Activated T-cell treated with anti-CD3 and anti-CD28 coated beads, Interleukin-2, amount 50 U/mL, for 4 hours (primary cell): ENCODE data around the gene MTHFD1. TPM values are rescaled to one million over a fixed set of nuclear protein-coding genes. Genes with fewer than 3 reads are reported as not detected.

Experiments used
- ATAC-seq, 2 donors: fragments of 200-7000 bp; cut with Tn5 transposase; one replicate each; pipeline ENCODE4 v1.10.0; 2021
- DNase-seq: peaks from one replicate; pipeline ENCODE4 v3.0.0-alpha.2; 2020
- H3K27me3 Mint-ChIP-seq: one replicate; pipeline ENCODE4 v1.8.0; 2021; ENCODE audit warnings: low read depth, mixed read lengths
- H3K36me3 Mint-ChIP-seq: one replicate; pipeline ENCODE4 v1.8.0; 2022; ENCODE audit warnings: mixed read lengths; ENCODE audit not compliant: insufficient read depth
- H3K4me1 Mint-ChIP-seq: one replicate; pipeline ENCODE4 v1.8.0; 2021; ENCODE audit warnings: low read depth, mixed read lengths
- H3K4me3 Mint-ChIP-seq: one replicate; pipeline ENCODE4 v1.8.0; 2021; ENCODE audit warnings: mild to moderate bottlenecking, moderate library complexity, mixed read lengths
- H3K9me3 Mint-ChIP-seq: one replicate; pipeline ENCODE4 v1.8.0; 2021; ENCODE audit warnings: mixed read lengths
- total RNA-seq, 3 donors: library from RNA; stranded (reverse); gene quantifications; one replicate each; pipeline ENCODE4 v1.2.1, GENCODE V29; 2021

Gene MTHFD1
- total RNA-seq, 3 donors from 2014 or later = 175 to 213 (median 209) TPM

- peaks cover 43% of the 10 kb centered on the region for H3K36me3 Mint-ChIP-seq
- H3K27me3 Mint-ChIP-seq = no peaks in the 10 kb centered on the region
- DNase-seq (no peak), ATAC-seq (no peak)
- no peaks in the 10 kb centered on the region for H3K4me1 Mint-ChIP-seq
- no peaks in the 10 kb centered on the region for H3K9me3 Mint-ChIP-seq
- H3K4me3 Mint-ChIP-seq = no peak overlapping the region
Measured at GRCh38 chr14:64417055-64417770, 29.1 kb downstream of the MTHFD1 start.

DNA sequence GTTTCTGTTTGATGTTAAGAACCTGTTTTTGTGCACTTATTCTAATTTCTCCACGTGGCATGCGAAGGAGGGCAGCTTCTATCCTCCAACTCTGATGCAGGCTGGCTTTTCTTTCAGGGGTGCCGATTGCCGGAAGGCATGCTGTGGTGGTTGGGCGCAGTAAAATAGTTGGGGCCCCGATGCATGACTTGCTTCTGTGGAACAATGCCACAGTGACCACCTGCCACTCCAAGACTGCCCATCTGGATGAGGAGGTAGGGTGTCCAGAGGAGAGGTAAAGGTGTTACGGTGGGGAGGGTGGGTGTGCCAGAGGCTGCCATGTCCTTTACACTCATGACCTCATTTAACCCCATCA, 29.6 kb downstream of the MTHFD1 start:
- Mint-ChIP-seq H3K27me3 (no peaks in the 10 kb centered on the region), H3K36me3 (peaks cover 41% of the 10 kb centered on the region), H3K4me3 (no peak overlapping the region), H3K9me3 (no peaks in the 10 kb centered on the region), H3K4me1 (peaks cover 2% of the 10 kb centered on the region)
- DNase-seq (no peak), ATAC-seq (no peak)

DNA sequence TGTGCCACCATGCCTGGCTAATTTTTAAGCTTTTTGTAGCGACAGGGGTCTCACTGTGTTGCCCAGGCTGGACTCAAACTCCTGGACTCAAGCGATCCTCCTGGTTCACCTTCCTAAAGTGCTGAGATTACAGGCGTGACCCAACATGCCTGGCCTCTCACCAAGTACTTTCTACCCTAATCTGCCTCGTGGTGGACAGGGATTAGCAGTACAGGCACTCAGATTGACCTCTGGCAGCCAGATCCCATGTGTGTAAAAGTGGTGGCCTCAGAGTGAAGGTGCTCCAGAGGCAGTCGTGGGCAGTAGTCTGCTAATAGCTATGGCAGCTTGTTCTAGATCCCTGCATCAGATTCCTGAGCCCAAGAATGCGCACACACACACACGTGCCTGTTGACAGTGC, 30.9 kb downstream of the MTHFD1 start:
- DNase-seq = no peak
- Mint-ChIP-seq H3K27me3 (no peaks in the 10 kb centered on the region), H3K4me1 (peaks cover 2% of the 10 kb centered on the region), H3K9me3 (no peaks in the 10 kb centered on the region), H3K36me3 (peaks cover 41% of the 10 kb centered on the region), H3K4me3 (no peak overlapping the region)
- ATAC-seq = no peak

DNA sequence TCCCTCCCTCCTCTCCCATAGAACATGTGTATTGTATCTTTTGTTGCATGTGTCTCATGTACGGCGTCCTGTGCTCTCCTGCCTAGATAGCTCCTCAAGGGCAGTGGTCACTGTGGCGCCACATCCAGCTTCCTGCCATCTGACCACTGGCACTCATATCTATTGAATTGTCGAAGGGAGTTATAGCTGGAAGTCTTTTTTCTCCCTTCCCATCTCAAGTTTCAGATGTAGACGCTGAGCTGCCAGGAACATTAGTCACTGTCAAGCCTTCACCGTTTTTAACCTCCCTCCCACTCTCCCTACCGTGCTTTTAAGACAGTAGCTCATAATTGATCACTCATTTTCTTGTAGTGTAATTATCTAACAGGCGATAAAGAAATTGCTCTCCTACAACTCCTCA, 33.0 kb downstream of the MTHFD1 start:
- peaks cover 43% of the 10 kb centered on the region for H3K36me3 Mint-ChIP-seq
- ATAC-seq (no peak), DNase-seq (no peak)
- H3K4me1 Mint-ChIP-seq = peaks cover 2% of the 10 kb centered on the region
- H3K27me3 Mint-ChIP-seq = no peaks in the 10 kb centered on the region
- no peak overlapping the region for H3K4me3 Mint-ChIP-seq
- H3K9me3 Mint-ChIP-seq = no peaks in the 10 kb centered on the region

DNA sequence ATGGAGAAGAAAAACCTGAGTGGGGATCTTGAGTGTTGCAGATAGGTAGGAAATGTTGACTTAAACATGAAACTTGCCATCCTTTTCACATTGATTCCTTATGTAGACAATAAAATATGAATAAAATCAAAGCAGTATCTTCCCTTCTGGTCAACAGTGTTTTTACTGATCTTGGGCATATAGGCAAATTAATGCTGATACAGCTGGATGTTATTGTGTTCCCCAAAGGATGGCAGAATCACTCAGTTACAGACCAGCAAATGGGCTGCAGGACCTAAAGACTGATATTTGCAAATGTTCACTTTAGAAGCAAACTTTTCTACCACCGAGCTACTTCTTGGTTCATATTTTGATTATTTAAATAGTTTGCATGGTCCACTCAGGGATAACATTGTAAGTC, 33.9 kb downstream of the MTHFD1 start:
- Mint-ChIP-seq H3K9me3 (no peaks in the 10 kb centered on the region), H3K36me3 (peaks cover 42% of the 10 kb centered on the region), H3K27me3 (no peaks in the 10 kb centered on the region), H3K4me1 (peaks cover 2% of the 10 kb centered on the region), H3K4me3 (no peak overlapping the region)
- ATAC-seq (no peak), DNase-seq (no peak)

DNA sequence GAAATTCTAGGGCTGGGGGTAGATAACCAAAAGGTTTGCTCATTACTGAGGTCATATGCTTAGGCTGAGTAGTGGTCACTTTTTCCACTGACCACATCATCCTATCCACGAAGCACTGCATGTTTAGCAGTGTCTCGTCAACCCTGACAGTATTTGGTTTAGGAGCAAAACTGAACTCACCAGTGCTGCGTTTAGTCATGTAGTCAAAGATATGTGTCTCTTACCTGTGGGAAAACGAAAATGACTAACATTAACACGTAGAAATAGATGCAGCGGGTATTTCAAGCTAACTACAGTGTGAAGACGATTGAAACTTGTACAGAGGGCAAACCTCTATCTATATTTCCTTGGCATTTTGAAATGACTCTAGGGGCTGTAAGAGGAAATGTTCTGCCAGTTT, 34.6 kb downstream of the MTHFD1 start:
- Mint-ChIP-seq H3K36me3 (peaks cover 41% of the 10 kb centered on the region), H3K9me3 (no peaks in the 10 kb centered on the region), H3K4me3 (no peak overlapping the region), H3K27me3 (no peaks in the 10 kb centered on the region), H3K4me1 (peaks cover 2% of the 10 kb centered on the region)
- peak; percentile 55 to 61 for ATAC-seq
- no peak for DNase-seq

GRCh38 chr14:64423987-64424386, 35.8 kb downstream of the MTHFD1 start:
- DNase-seq = no peak
- H3K4me1 Mint-ChIP-seq = peaks cover 2% of the 10 kb centered on the region
- H3K4me3 Mint-ChIP-seq = no peak overlapping the region
- no peaks in the 10 kb centered on the region for H3K27me3 Mint-ChIP-seq
- no peaks in the 10 kb centered on the region for H3K9me3 Mint-ChIP-seq
- ATAC-seq = no peak
- peaks cover 38% of the 10 kb centered on the region for H3K36me3 Mint-ChIP-seq

- Mint-ChIP-seq H3K36me3 (peaks cover 47% of the 10 kb centered on the region), H3K27me3 (no peaks in the 10 kb centered on the region), H3K9me3 (no peaks in the 10 kb centered on the region), H3K4me3 (no peak overlapping the region), H3K4me1 (peaks cover 12% of the 10 kb centered on the region)
- ATAC-seq (no peak), DNase-seq (no peak)
Measured at GRCh38 chr14:64434528-64434927, 46.4 kb downstream of the MTHFD1 start.

- Mint-ChIP-seq H3K36me3 (peaks cover 50% of the 10 kb centered on the region), H3K9me3 (no peaks in the 10 kb centered on the region), H3K4me1 (peaks cover 12% of the 10 kb centered on the region), H3K4me3 (no peak overlapping the region), H3K27me3 (no peaks in the 10 kb centered on the region)
- no peak for ATAC-seq
- no peak for DNase-seq
Measured at GRCh38 chr14:64438181-64438841, 50.2 kb downstream of the MTHFD1 start.

GRCh38 chr14:64439141-64439540, 51.0 kb downstream of the MTHFD1 start:
- Mint-ChIP-seq H3K36me3 (peaks cover 56% of the 10 kb centered on the region), H3K27me3 (no peaks in the 10 kb centered on the region), H3K9me3 (no peaks in the 10 kb centered on the region), H3K4me3 (no peak overlapping the region), H3K4me1 (peaks cover 16% of the 10 kb centered on the region)
- DNase-seq (no peak), ATAC-seq (no peak)

DNA sequence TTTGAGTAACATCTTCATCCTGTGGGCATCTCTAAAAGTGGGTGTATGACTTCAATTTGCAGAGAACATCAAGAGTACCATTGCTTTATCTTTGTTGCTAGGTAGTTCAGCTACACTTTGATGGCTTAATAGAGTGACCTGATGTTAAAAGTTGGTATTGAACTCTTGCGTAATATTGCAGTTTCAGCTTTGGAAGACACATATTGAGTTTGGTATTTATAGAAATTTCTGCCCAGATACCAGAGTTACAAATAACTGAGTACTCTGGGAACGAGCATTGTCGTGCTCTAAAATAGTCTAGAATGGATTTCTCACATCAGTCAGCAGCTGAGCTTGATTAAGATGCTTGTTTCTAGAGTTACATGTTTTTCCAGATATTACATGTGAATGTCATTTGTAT, 52.3 kb downstream of the MTHFD1 start:
- no peak for ATAC-seq
- H3K36me3 Mint-ChIP-seq = peaks cover 56% of the 10 kb centered on the region

DNA sequence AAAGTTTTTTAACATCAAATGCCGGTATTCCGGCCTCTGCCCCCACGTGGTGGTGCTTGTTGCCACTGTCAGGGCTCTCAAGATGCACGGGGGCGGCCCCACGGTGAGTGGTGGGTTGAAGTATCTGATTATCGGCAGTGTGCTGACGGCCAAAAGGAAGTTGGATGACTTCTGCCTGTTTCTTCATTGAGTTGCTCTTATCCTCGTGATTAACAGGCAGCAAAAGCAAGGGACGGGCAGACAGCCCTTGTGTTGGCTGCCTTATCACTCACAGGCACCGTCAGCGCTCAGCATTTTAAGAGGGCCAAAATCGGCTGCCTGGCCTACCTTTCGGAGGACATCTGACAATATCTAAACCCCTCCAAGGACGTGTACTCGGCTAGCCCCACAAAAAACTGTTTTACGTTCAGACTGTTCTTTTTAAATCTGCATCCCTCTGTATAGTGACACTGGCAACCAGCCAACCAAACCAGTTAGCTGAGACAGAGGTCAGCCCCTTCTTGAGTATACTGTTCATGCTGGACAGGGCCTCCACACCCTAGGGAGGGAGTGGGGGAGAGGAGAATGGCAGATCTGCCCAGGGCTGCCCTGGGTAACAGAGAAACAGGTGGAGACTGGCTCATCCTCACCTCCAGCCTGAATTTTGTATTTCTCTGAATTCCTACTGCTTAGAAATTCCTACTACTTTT, 54.3 kb downstream of the MTHFD1 start:
- Mint-ChIP-seq H3K4me1 (peaks cover 35% of the 10 kb centered on the region), H3K36me3 (peaks cover 48% of the 10 kb centered on the region), H3K4me3 (no peak overlapping the region), H3K27me3 (no peaks in the 10 kb centered on the region), H3K9me3 (no peaks in the 10 kb centered on the region)
- DNase-seq (no peak), ATAC-seq (no peak)

More for the DNA sequence above, 52.3 kb downstream of the MTHFD1 start:
- no peaks in the 10 kb centered on the region for H3K9me3 Mint-ChIP-seq
- peaks cover 29% of the 10 kb centered on the region for H3K4me1 Mint-ChIP-seq
- H3K27me3 Mint-ChIP-seq = no peaks in the 10 kb centered on the region
- no peak for DNase-seq
- no peak overlapping the region for H3K4me3 Mint-ChIP-seq

DNA sequence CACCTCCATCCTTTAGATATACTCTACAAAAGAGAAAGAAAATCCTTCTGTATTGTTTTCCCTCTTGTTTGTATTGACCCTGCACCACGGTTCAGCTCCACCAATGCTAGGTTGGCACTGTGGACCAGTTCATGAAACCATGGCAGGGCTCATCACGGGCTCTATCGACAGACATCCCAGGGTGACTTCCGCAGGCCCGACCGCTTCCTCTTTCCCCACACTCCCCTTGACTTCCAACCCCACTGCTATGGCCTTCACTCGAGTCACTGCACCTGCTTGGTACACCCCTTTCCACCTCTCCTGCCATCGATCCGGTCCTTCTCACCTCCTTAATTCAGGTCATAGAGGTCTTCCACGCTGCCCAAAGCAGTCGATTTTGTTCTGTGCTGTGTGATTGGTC, 56.0 kb downstream of the MTHFD1 start:
- DNase-seq = no peak
- no peak overlapping the region for H3K4me3 Mint-ChIP-seq
- ATAC-seq = no peak
- no peaks in the 10 kb centered on the region for H3K27me3 Mint-ChIP-seq
- H3K9me3 Mint-ChIP-seq = no peaks in the 10 kb centered on the region
- peaks cover 29% of the 10 kb centered on the region for H3K4me1 Mint-ChIP-seq
- H3K36me3 Mint-ChIP-seq = peaks cover 42% of the 10 kb centered on the region

- ATAC-seq (peak; percentile 86 to 90), DNase-seq (peak; percentile 15)
- Mint-ChIP-seq H3K36me3 (peaks cover 40% of the 10 kb centered on the region), H3K4me3 (no peak overlapping the region), H3K9me3 (no peaks in the 10 kb centered on the region), H3K27me3 (no peaks in the 10 kb centered on the region), H3K4me1 (peaks cover 33% of the 10 kb centered on the region)
Measured at GRCh38 chr14:64444984-64445845, 57.1 kb downstream of the MTHFD1 start.
